HG03095 (cell line): ENCODE measurements around the gene S100P.
"Not testable (repeated sequence)": the region's sequence is repeated elsewhere in the genome, so short reads cannot be mapped to it uniquely, and the experiment has no call there.

Experiments
- ATAC-seq: cut with Tn5 transposase; IDR thresholded peaks from one replicate; pipeline ENCODE4 v1.9.1; 2021; ENCODE audit warnings: moderate library complexity; ENCODE audit not compliant: unreplicated experiment

Gene S100P

GRCh38 chr4:6672541-6673190 lies 21.0 kb upstream of the S100P start:
- not testable (repeated sequence) for ATAC-seq

DNA sequence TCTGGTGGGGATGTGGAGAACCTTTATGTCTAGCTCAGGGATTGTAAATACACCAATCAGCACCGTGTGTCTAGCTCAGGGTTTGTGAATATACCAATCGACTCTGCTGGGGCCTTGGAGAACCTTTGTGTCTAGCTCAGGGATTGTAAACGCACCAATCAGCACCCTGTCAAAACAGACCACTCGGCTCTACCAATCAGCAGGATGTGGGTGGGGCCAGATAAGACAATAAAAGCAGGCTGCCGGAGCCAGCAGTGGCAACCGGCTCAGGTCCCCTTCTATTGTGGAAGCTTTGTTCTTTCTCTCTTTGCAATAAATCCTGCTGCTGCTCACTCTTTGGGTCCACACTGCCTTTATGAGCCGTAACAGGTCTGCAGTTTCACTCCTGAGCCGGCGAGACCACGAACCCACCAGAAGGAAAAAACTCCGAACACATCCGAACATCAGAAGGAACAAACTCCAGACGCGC lies 20.5 kb upstream of the S100P start:
- not testable (repeated sequence) for ATAC-seq

DNA sequence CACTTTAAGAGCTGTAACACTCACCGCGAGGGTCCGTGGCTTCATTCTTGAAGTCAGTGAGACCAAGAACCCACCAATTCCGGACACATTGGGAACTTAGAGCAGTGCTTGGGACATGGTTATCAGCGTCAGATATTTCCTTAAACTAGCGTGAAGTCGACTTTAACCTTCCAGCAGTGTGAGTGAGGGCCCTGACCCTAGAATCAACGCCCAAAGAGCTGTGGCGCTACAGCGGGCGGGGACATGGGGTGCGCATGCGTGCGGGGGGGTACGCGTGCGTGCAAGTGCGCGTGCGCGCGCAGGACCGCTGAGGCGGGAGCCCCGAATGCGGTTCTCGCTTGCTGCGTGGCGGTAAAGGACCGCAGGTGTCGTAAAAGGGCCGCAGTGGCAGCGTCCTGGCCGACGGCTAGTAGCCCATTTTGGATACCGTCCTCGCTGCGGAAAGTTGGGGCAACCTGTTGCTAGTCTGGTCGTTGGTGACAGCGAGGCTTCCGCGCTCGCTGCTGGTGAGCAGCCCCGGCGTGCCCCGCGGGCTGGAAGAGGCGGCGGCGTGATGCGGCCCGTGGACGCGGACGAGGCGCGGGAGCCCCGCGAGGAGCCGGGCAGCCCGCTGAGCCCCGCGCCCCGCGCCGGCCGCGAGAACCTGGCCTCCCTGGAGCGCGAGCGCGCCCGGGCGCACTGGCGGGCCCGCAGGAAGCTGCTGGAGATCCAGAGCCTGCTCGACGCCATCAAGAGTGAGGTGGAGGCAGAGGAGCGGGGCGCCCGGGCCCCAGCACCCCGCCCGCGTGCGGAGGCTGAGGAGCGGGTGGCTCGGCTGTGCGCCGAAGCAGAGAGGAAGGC lies 19.8 kb upstream of the S100P start:
- peak; percentile 68 for ATAC-seq

- peak; percentile 41 for ATAC-seq
Measured at GRCh38 chr4:6674500-6675149, 19.1 kb upstream of the S100P start.

GRCh38 chr4:6676722-6677558 lies 16.7 kb upstream of the S100P start:
- no peak for ATAC-seq

DNA sequence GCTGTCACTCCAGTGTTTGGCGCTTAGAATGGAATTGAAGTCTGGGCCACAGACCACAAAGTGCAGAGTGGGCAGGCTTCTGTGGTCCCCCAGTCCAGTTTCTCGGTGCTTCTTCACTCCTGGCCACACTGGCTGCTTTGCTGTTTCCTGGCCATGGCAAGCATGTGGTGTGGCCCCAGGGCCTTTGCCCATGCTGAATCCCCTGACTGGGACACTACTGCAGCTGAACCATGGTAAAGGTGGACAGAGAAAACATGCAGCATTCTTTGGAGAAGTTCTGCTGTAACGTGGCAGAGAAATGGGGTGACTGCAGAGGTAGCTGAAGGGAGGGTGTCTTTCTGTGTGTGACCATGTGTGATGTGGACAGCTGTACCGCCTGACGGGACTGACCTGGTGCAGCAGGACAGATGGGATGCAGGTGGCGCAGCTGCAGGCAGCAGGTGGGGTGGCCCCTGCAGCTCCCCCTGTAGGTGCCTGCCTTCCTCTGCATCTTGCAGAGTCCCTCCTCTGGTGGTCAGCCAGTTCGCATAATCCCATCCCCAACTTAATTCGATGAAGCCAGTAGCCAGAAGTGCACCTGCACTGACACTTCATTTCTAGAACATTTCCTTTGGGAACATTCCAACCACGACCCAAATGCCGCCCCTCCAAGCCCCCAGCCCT lies 13.2 kb upstream of the S100P start:
- ATAC-seq, result no peak

DNA sequence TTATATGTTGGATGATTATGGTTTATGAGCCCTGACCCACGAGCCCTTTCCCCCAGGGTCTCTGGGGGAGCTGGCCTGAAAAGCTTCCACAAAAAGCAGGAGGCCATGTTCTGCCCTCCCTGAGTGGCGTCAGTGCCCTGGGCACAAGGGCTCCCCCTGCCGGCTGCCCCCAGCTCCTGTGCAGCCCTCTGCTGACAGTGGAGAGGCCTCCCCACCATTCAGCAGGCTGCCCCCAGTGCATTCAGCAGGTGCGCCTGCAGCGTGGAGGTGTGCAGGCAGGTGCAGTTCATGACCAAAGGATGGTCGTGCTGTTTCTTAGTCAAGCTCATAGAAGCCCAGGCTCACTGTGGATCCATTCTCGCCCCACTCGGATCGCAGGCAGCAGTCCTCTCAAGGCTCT lies 12.5 kb upstream of the S100P start:
- ATAC-seq, result no peak

DNA sequence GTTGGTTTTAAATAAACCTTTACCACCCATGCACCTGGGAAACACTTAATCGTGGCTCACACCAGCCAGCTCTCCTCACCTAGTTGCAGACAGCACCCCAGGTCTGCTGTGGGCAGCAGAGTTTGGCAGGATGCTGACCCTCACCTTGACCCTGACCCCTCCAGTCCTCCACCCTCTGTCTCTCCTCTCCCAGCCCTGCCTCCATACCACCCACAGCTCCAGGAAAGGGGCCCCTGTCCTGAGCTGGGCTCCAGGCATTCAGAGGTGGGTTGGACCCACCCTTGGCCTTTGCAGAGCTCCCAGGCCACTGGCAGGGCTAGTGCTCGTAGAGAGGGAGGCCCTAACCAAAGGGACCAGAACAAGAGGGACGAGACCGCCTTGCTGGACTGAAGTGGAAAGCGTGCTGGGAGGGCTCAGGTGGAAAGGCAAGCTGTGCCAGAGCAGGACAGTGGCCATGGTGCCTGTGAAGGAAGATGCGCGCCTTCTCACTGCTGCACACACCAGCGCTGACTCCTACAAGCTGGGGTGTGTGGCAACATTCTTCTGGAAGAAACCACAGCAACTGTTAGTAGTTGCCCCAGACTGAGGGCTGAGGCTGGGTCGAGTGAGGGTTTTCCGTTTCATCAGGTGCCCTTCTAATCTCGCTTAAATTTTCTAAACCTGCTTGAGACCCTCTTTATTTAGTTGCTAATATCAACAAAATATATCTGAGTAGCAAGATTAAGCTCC lies 10.7 kb upstream of the S100P start:
- ATAC-seq, result no peak

DNA sequence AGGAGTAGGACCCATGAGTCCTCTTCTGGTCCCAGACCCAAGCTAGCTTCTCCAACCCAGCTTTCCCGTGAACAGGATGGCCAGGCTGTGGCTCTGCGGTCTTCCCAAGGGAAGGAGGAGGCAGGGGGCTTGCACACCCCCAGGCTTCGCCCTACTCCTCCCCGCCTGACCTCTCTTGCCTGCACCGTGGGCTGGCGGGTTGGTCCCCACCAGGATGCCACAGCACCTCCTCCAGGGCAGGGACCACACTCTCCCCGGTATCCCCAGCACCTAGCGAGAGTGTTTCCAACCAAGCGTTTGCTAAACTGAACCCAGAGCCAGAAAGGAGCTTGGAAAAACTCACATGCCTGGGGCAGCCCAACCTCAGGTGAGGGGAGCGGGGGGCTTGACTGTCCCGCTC lies 9.0 kb upstream of the S100P start:
- ATAC-seq, result no peak

GRCh38 chr4:6686104-6686787 lies 7.4 kb upstream of the S100P start:
- no peak for ATAC-seq

DNA sequence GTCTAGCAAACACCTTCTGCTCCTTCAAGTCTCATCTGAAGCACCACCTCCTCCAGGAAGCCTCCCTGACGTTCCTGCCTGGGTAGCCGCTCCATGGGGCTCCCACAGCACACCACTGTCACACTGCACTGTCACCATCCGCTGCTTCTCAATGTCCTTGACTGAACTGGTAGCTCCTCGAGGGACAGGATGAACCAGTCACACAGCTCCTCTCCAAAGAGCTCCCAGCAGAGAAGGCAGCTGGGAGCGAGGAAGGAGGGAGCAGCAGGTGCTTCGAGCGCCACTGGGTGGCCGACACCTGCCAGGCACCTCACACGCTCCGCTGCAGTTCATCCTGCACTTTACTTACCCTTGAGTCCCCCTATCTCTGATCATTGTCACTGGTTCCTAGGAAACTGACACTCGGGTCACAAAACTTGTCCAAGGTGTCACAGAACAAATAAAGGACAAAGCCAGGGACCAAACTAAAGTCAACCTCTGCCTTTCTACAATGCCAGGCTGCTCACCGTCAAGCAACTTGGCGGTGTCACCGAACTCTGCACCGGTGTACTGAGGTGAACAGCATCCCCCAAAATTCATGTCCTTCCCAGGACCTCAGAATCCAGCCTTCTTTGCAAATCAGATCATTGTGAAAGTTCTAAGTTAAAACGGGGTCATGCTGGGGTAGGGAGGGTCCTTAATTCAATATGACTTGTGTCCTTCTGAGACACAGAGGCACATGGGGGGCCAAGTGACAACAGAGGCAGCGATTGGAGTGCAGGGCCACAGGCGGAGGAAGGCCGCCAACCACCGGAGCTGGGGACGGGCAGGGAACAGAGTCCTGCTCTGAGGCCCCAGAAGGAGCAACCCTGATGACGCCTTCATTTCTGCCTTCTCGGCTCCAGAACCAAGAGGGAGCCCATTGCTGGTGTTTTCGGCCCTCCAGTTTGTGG lies 5.5 kb upstream of the S100P start:
- no peak for ATAC-seq

GRCh38 chr4:6688879-6689505 lies 4.7 kb upstream of the S100P start:
- ATAC-seq, result peak; percentile 91

GRCh38 chr4:6689506-6689960 lies 4.1 kb upstream of the S100P start:
- ATAC-seq, result no peak

GRCh38 chr4:6692379-6692778 lies 1.3 kb upstream of the S100P start:
- no peak for ATAC-seq

GRCh38 chr4:6692806-6693205 lies 872 bp upstream of the S100P start:
- ATAC-seq, result no peak

DNA sequence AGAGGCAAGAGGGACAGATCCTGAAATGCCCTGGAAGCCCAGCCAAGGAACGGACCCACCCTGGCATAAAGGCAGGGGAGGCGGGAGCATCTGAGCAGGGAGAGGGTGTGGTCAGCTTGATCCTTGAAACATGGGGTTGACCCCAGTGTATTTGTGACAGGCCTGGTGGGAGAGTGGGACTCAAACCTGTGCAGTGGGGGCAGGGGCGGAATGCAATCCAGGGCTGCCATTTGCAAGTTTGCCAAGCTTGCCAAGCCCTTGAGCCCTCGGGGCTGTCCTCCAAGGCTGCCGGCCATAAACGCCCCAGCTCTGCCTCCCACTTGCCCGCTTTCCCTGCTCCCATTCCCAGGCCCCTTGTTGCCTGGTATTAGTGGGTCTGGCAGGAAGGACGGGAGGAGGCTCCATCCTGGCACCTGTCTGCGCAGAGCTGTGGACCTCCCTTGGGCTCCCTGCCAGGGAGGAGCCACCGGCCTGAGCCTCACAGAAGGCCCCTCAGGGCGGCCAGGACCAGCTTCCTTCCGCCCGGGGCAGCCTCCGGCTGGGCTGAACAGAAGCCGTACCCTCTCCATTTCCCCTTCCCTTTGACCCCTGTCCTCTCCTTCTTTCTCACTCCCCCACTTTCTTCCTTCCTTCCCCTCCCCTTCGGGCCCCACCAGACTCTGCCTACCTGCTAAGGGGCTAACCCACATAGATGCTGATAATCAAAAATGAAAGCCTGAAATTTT lies 661 bp downstream of the S100P start:
- no peak for ATAC-seq
